Measurements from ENCODE around the gene AFG3L2.

AFG3L2 gene

GRCh38 chr18:12318857-12319256, 58.2 kb downstream of the AFG3L2 start:
- DNase-seq = no peak

- DNase-seq = no peak
Observed at GRCh38 chr18:12318334-12318697, 58.7 kb downstream of the AFG3L2 start.

- no peak for DNase-seq
Observed at GRCh38 chr18:12317664-12318333, 59.2 kb downstream of the AFG3L2 start.

GRCh38 chr18:12315911-12316310, 61.1 kb downstream of the AFG3L2 start:
- no peak for DNase-seq

DNA sequence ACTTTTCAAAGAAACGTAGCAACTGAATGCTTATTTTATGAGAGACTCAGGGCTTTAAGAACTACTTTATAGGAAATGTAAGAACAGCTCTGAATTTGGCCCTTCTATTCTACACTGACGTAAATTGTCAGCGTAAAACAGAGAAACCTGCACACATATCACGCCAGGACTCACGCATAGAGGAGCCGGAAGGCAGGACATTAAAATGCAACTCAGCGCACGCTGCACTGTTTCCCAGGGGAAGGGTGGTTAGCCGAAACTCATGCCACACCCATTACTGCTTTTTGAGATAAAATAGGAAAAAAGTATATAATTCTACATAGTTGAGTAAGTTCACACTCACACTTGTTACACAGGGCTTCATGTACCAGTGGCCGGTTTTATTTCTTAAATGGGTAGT, 61.5 kb downstream of the AFG3L2 start:
- DNase-seq = no peak

DNA sequence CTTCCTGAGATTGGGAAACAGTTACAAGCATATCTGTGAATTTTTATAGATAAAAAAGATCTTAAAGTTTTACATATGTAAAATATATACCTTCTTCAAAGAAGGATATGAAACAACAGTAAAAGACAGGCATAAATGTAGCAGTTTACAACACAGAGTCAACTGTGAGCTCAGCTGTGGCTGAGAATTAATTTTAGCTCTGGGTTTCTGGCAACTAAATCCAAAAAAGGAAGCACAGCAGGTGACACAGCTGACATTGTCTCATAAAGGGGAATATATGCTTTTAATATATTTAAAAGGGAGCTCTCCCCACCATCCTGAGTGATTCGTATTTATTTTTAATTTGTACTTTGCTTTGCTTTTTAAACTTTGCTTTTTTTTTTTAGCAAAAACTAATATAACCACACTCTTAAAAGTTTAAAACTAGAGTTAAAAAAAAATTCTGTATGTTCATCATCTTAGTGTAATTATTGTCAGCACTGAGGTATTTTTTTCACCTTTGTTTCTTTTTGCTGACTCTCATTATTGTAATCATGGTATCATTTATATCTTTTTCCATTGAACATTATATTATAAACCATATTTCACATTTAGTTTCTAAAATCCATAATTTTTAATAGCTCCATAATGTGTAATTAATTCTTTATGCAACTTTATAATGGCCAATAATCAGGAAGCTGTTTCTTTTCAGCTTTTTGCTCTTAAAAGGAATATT, 62.3 kb downstream of the AFG3L2 start:
- DNase-seq = no peak

GRCh38 chr18:12313530-12314245, 63.3 kb downstream of the AFG3L2 start:
- no peak for DNase-seq

DNA sequence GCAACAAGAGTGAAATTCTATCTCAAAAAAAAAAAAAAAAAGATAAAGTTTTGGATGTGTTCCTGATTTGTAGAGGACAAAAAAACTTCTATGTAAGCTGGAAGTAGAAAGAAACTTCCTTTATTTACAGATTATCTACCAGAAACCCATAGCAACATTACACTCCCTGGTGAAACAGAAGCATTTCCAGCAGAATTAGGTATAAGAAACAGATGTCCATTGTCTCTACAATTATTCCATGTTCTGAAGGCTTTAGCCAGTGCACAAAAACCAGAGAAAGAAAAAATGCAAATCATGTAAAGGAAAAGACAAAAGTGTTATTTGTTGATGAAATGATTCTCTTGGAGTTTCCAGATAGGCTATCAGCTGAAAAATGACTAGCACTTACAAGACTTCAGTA, 64.1 kb downstream of the AFG3L2 start:
- no peak for DNase-seq

DNA sequence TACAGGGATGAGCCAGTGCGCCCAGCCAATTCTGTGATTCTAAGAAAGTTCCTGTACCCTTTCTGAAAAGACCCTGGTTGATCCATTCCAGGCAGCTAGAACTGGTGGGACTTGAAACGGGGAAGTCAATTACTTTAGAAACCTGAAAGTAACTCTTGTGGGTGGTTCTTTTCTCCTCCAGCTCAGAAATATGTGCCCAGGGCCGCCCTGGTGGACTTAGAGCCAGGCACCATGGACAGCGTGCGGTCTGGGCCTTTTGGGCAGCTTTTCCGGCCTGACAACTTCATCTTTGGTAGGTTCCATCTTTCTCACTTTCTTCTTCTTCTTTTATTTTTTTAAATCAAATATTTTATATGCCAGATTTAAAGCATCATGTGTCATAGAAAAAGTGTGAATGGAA, 66.3 kb downstream of the AFG3L2 start:
- DNase-seq = no peak

DNA sequence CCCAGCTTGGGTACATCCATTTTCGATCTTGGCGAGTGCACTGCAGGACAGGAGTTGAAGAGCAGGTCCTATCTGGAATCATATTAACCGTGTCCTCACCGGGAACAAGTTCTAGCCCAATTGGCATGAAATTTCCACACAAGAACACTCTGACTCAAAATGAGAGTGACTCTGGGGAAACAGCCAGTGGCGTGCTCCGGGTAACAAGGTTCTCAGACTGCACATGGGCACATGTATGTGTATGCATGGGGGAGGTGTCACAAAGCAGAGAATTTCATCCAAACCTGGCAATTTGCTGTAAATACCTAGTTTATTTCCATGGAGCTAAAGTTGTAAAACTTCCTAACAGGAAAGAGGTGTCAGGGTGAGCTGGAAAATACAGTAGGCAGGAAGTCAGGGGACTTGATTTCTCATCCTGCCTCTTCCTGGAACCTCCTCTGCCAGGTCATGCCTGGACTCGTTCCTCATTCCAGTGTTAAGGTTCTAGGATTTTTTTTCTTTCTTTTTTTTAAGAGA, 67.3 kb downstream of the AFG3L2 start:
- no peak for DNase-seq

DNA sequence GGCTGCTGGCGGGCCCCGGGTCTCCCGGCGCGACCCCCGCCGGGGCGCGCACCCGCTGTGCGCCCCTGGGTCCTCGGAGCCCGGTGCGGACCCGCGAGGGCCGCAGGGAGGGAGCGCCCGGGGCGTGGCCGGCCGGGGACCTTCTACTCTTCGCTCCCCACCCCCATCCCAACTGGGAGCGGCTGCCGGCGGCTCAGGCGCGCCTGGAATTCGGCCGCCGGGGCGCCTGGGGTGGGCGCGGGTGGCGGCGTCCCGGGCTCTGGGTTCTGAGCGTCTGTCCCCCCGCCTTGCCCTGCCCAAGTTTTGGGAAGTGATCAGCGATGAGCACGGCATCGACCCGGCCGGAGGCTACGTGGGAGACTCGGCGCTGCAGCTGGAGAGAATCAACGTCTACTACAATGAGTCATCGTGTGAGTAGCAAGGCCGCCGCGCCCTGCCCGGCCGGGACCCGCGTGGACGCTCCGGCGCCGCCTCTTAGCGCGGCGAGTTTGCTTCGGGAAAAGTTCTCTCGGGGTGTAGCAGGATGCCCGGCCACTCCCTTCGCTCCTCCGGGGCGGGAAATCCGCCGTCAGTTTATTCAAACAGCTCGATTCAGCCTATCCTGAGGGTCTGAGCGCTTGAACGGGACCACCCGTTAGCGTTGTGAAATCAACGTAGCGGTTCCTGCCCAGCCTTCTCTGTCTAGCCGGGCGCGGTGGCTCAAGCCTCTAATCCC, 68.5 kb downstream of the AFG3L2 start:
- no peak for DNase-seq

- DNase-seq = no peak
Observed at GRCh38 chr18:12307701-12308385, 69.2 kb downstream of the AFG3L2 start, which contains the start of gene TUBB6. TUBB6 (plus strand) TSS chr18:12308241; CDS start chr18:12308293, 52 bp downstream.

DNA sequence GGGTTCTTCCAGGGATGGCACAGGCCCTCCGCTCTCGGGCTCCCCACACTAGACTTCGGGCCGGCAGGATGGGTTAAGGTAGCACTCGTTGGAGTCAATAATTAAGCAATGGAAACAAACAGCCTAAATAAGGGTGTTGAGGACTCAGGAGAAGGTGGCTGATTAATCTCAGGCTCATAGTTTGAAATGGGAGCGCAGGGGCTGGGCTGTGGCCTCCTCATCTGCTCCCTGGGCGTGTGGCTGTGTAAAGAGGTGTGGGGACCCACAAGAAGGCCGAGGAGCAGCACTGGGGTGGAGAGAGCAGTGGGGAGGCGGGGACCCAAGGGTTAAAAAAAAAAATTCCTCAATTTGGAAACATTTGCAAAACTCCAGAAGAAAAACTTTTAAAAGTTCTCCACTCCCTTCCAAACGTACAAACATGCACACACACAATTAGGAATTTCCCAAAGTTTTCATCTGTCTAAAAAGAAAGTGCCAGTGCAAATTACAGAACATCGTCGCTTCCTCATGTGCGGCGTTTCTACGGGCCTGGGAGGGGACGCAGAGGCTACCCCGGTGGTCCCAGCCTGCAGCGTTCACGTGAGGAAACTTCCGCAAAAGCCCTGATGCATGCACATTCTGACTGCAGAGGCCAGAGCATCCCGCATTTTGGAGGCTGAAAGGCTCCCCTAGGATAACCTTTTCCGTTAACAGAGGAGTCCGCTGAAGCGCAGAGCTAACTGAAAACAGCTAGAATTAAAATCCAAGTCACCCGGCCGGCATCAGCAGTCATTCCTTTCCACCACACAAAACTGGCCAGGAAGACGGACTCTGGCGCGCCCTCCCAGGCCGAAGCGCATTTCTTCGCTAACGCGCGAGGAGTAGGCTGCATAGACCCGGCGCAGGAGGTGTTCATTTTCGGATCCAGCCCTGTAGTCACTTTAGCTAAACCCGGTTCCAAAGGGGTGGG, 70.0 kb downstream of the AFG3L2 start:
- no peak for DNase-seq

- no peak for DNase-seq
Observed at GRCh38 chr18:12305930-12306629, 70.9 kb downstream of the AFG3L2 start.

DNA sequence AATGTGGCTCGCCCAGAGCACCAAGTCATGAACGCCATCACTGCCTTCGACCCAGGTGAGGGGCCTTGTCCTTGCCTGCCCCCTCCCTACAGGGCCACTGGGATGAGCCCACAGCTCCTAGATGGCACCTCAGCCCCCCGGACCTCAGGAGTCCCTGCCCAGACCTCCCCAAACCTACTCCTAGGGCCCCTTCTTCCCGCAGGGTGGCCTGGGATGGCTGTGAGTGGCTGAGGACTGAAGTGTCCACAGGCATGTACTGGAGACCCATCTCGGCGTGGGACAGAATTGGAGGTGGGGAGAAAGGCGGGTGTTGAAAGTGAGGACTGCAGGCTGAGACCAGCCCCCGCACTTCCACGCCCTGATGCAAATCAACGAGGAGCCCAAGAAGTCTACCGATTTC, 71.8 kb downstream of the AFG3L2 start:
- no peak for DNase-seq

DNA sequence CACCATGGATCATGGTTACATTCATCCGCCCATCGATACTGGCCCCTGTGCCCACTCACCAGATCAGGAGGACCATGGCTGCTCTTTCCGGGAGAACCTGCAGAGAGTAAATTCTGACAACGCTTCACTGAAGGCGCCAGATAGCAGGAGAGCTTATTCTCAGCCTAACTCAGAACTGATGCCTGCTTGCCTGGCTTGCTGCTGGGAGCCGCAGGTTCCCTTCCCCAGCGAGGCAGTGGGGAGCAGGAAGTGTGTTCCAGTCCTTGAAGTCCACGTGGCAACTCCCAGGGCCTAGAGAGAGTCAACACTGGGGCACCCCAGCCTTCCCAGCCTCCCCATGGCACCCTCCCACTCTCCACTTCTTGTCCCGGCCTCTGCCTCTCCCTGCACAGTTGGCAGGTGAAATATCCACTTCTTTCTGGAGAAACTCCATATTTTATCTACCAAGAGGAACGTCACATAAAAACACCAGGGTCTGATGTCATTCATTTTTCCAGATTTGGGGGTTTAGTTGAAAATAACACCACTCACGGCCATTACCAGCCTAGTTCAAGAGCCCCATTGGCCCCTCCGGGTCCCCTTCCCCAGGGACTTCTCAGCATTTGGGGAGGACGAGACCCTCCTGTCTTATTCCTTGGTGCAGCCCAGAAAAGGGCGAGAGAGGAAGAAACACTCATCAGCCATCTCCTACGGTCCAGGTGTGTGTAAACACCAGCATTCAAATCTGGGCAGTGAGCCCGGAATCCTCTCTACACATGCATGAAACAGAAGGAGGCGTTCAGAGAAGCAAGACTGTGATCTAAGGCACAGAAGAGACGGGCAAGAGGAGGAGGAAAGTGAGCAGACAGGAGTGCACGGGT, 72.4 kb downstream of the AFG3L2 start:
- DNase-seq = no peak

- DNase-seq = no peak
Observed at GRCh38 chr18:12302391-12303147, 74.5 kb downstream of the AFG3L2 start.

DNA sequence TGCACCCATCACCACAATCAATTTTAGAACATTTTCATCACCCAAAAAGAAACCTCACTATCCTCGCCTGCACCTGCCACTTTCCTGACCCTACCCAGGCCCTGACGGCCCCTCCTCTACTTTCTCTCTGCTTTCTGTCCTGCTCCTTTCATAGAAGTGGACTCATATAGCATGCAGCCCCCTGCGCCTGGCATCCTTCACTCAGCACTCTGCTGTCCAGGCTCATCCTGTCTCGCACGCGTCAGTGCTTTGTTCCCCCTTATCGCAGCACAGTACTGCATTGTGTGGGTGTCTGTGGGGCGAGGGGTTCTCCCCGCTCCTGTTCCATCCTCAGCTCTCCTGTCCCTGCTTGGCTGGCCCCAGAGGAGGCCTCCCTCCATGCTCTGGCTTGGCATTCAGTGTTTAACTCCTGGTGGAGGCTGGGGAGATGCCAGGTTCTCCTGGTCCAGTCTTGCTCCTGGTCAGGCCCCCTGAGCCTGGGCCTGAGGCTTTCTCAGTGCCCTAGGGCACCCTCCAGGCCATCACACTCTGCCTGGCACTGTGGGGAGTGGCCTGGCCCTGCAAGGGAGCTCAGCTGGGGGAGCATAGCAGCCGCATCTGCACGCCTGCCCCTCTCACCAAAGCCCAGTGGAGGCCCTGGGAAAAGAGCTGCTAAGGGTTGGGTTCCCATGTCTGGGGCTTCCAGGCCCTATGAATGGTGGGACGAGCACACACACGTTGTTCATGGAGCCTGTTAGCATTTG, 75.6 kb downstream of the AFG3L2 start:
- DNase-seq = no peak
